Liver (tissue), 9 donors: ENCODE measurements around the gene LMBRD1. TPM values are rescaled to one million over a fixed set of nuclear protein-coding genes. Genes with fewer than 3 reads are reported as not detected.

ENCODE experiments used
- DNase-seq: peaks from one replicate; pipeline ENCODE4 v3.0.0-alpha.2; 2017; ENCODE audit warnings: low spot score
- H3K27ac ChIP-seq, 2 donors: one replicate each; pipeline ENCODE4 v1.7.0; 2013; ENCODE audit warnings: inconsistent platforms in 2 of 2, low read length in 2 of 2, control low read depth in 1 of 2, low read depth in 1 of 2, mild to moderate bottlenecking in 1 of 2
- H3K27me3 ChIP-seq, 4 donors: one replicate each; pipeline versions ENCODE4 v1.6.1 to v1.7.0; 2013; ENCODE audit warnings: low read length in 3 of 4, inconsistent platforms in 1 of 4, mild to moderate bottlenecking in 1 of 4, moderate library complexity in 1 of 4; ENCODE audit not compliant: control insufficient read depth in 4 of 4, insufficient read depth in 4 of 4
- H3K36me3 ChIP-seq, 4 donors: one replicate each; pipeline versions ENCODE4 v1.6.1 to v1.7.0; 2013; ENCODE audit warnings: low read length in 3 of 4, mild to moderate bottlenecking in 3 of 4, low read depth in 1 of 4, moderate library complexity in 1 of 4; ENCODE audit not compliant: control insufficient read depth in 4 of 4, insufficient read depth in 3 of 4
- H3K4me1 ChIP-seq, 4 donors: one replicate each; pipeline versions ENCODE4 v1.6.1 to v1.7.0; 2013; ENCODE audit warnings: low read length in 3 of 4, mild to moderate bottlenecking in 3 of 4, moderate library complexity in 1 of 4; ENCODE audit not compliant: control insufficient read depth in 4 of 4, insufficient read depth in 4 of 4
- H3K4me3 ChIP-seq, 3 donors: one replicate each; pipeline versions ENCODE4 v1.6.1 to v1.7.0; 2013; ENCODE audit warnings: low read length in 3 of 3, control low read depth in 1 of 3, low read depth in 1 of 3, mild to moderate bottlenecking in 1 of 3
- H3K9ac ChIP-seq, 2 donors: one replicate each; pipeline ENCODE4 v1.7.0; 2013; ENCODE audit warnings: low read length in 2 of 2, mild to moderate bottlenecking in 2 of 2, moderate library complexity in 2 of 2, control low read depth in 1 of 2, low read depth in 1 of 2
- H3K9me3 ChIP-seq, 4 donors: one replicate each; pipeline versions ENCODE4 v1.6.1 to v1.7.0; 2013; ENCODE audit warnings: low read length in 3 of 4; ENCODE audit not compliant: control insufficient read depth in 4 of 4
- EGR1 ChIP-seq, 2 donors: IDR thresholded peaks; 2 replicates each; pipeline ENCODE4 v1.6.1; 2016 to 2018; ENCODE audit warnings: antibody characterized with exemption in 2 of 2, low read depth in 2 of 2
- FOXA1 ChIP-seq: IDR thresholded peaks from 2 replicates; pipeline ENCODE4 v1.6.1; 2016; ENCODE audit warnings: antibody characterized with exemption
- FOXA2 ChIP-seq: IDR thresholded peaks from 2 replicates; pipeline ENCODE4 v1.6.1; 2016; ENCODE audit warnings: antibody characterized with exemption
- GABPA ChIP-seq, 2 donors: IDR thresholded peaks in 1 of 2; conservative IDR thresholded peaks in 1 of 2; 2 replicates each; pipeline ENCODE4 v1.6.1; 2016; ENCODE audit warnings: antibody characterized with exemption in 2 of 2, mild to moderate bottlenecking in 1 of 2, moderate library complexity in 1 of 2
- HNF4A ChIP-seq, 2 donors: conservative IDR thresholded peaks; 2 replicates each; pipeline ENCODE4 v1.6.1; 2016; ENCODE audit warnings: antibody characterized with exemption in 2 of 2, mild to moderate bottlenecking in 2 of 2
- HNF4G ChIP-seq: IDR thresholded peaks from 2 replicates; pipeline ENCODE4 v1.6.1; 2016; ENCODE audit warnings: antibody characterized with exemption
- JUND ChIP-seq, 2 donors: IDR thresholded peaks; 2 replicates each; pipeline ENCODE4 v1.6.1; 2016; ENCODE audit warnings: antibody characterized with exemption in 2 of 2
- NR2F2 ChIP-seq: IDR thresholded peaks from 2 replicates; pipeline ENCODE4 v1.6.1; 2016; ENCODE audit warnings: antibody characterized with exemption
- RAD21 ChIP-seq, 2 donors: IDR thresholded peaks; 2 replicates each; pipeline ENCODE4 v1.6.1; 2016; ENCODE audit warnings: antibody characterized with exemption in 2 of 2, mild to moderate bottlenecking in 2 of 2
- RXRA ChIP-seq, 2 donors: IDR thresholded peaks; 2 replicates each; pipeline ENCODE4 v1.6.1; 2017 to 2018; ENCODE audit warnings: antibody characterized with exemption in 2 of 2, mild to moderate bottlenecking in 1 of 2
- SP1 ChIP-seq: IDR thresholded peaks from 2 replicates; pipeline ENCODE4 v1.6.1; 2018; ENCODE audit warnings: antibody characterized with exemption, mild to moderate bottlenecking
- TAF1 ChIP-seq: conservative IDR thresholded peaks from 2 replicates; pipeline ENCODE4 v1.6.1; 2016; ENCODE audit warnings: antibody characterized with exemption, mild to moderate bottlenecking
- YY1 ChIP-seq: IDR thresholded peaks from 2 replicates; pipeline ENCODE4 v1.6.1; 2016; ENCODE audit warnings: antibody characterized with exemption, mild to moderate bottlenecking
- WGBS: extraction: QIAGEN DNeasy Blood & Tissue Kit; methylation state at CpG from one replicate; pipeline ENCODE4 v1.1.7; 2013; 5-methylcytosine and 5-hydroxymethylcytosine counted together
- polyA plus RNA-seq, 2 donors: library from polyadenylated mRNA; stranded (reverse) in 1 of 2; unstranded in 1 of 2; fragments of 200-250 nt in 1 of 2; fragments of >200 nt in 1 of 2; fragmentation: Nextera tagmentation in 1 of 2; extraction: Ambion mirVana in 1 of 2; gene quantifications; one replicate each; pipeline versions ENCODE4 v1.2.1 to v1.2.3, GENCODE V29; 2013 to 2015
- total RNA-seq, 2 donors: library from RNA; depleted of rRNA; stranded (reverse); fragments of >200 nt; gene quantifications; one replicate each; pipeline ENCODE4 v1.2.3, GENCODE V29; 2014
- TF ChIP-seq, protein P1 (sequence below): IDR thresholded peaks from 2 replicates; pipeline ENCODE4 v1.6.1; 2016; ENCODE audit warnings: antibody characterized with exemption
- TF ChIP-seq, protein P2 (sequence below): IDR thresholded peaks from 2 replicates; pipeline ENCODE4 v1.6.1; 2016; ENCODE audit warnings: antibody characterized with exemption, mild to moderate bottlenecking
- TF ChIP-seq, protein P3 (sequence below): fragments of 150-350 bp; IDR thresholded peaks from 2 replicates; pipeline ENCODE4 v1.5.1; 2017; ENCODE audit warnings: improper control_type of control experiment, low read depth, low read length; ENCODE audit not compliant: missing input control
- TF ChIP-seq, protein P4 (sequence below): IDR thresholded peaks from 2 replicates; pipeline ENCODE4 v1.6.1; 2016; ENCODE audit warnings: antibody characterized with exemption
- TF ChIP-seq, protein P5 (sequence below): IDR thresholded peaks from 2 replicates; pipeline ENCODE4 v1.6.1; 2016; ENCODE audit warnings: antibody characterized with exemption
- donor health status: healthy.
- donor health status: healthy.
- donor health status: healthy.
- donor health status: healthy.
- donor health status: healthy.

LMBRD1 gene
- total RNA-seq (10 to 100 TPM; 39.3 to 47.2 TPM), polyA plus RNA-seq (10 to 100 TPM; 33.2 to 54.5 TPM)

DNA sequence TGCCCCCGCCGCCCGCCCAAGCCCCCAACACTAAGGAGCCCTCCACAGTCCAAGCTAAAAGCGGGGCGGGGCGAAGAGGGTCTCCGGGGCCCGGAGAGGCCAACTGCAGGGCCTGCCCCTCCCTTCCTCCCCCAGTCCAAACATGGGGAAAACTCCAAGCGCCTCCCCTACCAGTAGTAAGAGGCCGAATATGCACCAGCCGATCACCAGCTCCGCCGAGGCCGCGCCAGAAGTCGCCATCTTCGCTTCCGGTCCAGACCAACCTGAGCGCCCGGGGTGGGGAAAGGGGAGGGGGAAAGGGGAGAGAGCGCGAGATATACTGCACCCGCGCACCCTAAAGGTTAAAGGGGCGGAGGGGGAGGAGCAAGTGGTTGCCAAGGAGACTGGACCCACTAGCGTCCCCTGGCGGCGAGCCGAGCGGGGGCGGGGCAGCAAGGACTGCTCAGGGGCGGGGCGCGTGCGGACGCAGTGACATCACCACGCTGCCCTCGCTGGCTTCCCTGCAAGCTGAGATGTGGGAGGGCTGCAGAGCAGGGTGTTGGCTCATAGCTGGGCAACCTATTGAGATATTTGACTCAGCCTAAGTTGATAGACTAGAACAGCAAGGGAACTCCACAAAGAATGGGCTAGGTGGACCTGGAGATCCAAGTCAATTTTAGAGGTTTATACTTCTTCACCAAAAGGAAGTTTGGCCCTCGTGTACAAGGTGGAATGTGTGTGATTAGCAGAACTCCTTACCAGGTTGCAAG lies at the start of gene LMBRD1:
Gene LMBRD1 (minus strand): TSS at position 369 of the 749 bp plus-strand sequence. CDS start 129 bp downstream, at position 240.
- Histone ChIP-seq H3K27ac (peak within 1 kb of the TSS; percentile 98), H3K27me3 (no peaks in the 10 kb centered on the region), H3K4me1 (peaks cover 7 to 20% (median 16%) of the 10 kb centered on the region in 4 donors), H3K9me3 (no peaks in the 10 kb centered on the region), H3K36me3 (no peaks in the 10 kb centered on the region), H3K4me3 (peak within 1 kb of the TSS; percentile 85 to 90 (median 86)), H3K9ac (peak within 1 kb of the TSS; percentile 95 to 97)
- WGBS, result 2% methylated on average over 39 of the region's 39 CpGs
- DNase-seq, result peak; percentile 100
- TF ChIP-seq HNF4G (peak; percentile 27), NR2F2 (peak; percentile 91), FOXA2 (peak; percentile 11), YY1 (peak; percentile 96), SP1 (peak; percentile 64), EGR1 (IDR thresholded peaks at IDR 0.05; ENCODE audit: low read depth in 2 of 2) (peak; percentile 71 to 87), HNF4A (conservative IDR thresholded peaks at IDR 0.05) (peak; percentile 50 to 67), GABPA (IDR thresholded peaks at IDR 0.05 in 1 of 2, conservative IDR thresholded peaks at IDR 0.05 in 1 of 2) (peak in 1 of 2 donors; percentile 54), JUND (IDR thresholded peaks at IDR 0.05) (peak; percentile 69 to 89), RAD21 (IDR thresholded peaks at IDR 0.05) (peak in 1 of 2 donors; percentile 40), RXRA (IDR thresholded peaks at IDR 0.05) (peak; percentile 31 to 38), TAF1 (peak; percentile 91), FOXA1 (peak; percentile 6)
- TF ChIP-seq, protein P1, sequence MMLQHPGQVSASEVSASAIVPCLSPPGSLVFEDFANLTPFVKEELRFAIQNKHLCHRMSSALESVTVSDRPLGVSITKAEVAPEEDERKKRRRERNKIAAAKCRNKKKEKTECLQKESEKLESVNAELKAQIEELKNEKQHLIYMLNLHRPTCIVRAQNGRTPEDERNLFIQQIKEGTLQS, result no peak
- TF ChIP-seq, protein P2, sequence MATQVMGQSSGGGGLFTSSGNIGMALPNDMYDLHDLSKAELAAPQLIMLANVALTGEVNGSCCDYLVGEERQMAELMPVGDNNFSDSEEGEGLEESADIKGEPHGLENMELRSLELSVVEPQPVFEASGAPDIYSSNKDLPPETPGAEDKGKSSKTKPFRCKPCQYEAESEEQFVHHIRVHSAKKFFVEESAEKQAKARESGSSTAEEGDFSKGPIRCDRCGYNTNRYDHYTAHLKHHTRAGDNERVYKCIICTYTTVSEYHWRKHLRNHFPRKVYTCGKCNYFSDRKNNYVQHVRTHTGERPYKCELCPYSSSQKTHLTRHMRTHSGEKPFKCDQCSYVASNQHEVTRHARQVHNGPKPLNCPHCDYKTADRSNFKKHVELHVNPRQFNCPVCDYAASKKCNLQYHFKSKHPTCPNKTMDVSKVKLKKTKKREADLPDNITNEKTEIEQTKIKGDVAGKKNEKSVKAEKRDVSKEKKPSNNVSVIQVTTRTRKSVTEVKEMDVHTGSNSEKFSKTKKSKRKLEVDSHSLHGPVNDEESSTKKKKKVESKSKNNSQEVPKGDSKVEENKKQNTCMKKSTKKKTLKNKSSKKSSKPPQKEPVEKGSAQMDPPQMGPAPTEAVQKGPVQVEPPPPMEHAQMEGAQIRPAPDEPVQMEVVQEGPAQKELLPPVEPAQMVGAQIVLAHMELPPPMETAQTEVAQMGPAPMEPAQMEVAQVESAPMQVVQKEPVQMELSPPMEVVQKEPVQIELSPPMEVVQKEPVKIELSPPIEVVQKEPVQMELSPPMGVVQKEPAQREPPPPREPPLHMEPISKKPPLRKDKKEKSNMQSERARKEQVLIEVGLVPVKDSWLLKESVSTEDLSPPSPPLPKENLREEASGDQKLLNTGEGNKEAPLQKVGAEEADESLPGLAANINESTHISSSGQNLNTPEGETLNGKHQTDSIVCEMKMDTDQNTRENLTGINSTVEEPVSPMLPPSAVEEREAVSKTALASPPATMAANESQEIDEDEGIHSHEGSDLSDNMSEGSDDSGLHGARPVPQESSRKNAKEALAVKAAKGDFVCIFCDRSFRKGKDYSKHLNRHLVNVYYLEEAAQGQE, result peak; percentile 85
- TF ChIP-seq, protein P3, sequence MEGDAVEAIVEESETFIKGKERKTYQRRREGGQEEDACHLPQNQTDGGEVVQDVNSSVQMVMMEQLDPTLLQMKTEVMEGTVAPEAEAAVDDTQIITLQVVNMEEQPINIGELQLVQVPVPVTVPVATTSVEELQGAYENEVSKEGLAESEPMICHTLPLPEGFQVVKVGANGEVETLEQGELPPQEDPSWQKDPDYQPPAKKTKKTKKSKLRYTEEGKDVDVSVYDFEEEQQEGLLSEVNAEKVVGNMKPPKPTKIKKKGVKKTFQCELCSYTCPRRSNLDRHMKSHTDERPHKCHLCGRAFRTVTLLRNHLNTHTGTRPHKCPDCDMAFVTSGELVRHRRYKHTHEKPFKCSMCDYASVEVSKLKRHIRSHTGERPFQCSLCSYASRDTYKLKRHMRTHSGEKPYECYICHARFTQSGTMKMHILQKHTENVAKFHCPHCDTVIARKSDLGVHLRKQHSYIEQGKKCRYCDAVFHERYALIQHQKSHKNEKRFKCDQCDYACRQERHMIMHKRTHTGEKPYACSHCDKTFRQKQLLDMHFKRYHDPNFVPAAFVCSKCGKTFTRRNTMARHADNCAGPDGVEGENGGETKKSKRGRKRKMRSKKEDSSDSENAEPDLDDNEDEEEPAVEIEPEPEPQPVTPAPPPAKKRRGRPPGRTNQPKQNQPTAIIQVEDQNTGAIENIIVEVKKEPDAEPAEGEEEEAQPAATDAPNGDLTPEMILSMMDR, result peak; percentile 74
- TF ChIP-seq, protein P4, sequence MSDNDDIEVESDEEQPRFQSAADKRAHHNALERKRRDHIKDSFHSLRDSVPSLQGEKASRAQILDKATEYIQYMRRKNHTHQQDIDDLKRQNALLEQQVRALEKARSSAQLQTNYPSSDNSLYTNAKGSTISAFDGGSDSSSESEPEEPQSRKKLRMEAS, result no peak
- TF ChIP-seq, protein P5, sequence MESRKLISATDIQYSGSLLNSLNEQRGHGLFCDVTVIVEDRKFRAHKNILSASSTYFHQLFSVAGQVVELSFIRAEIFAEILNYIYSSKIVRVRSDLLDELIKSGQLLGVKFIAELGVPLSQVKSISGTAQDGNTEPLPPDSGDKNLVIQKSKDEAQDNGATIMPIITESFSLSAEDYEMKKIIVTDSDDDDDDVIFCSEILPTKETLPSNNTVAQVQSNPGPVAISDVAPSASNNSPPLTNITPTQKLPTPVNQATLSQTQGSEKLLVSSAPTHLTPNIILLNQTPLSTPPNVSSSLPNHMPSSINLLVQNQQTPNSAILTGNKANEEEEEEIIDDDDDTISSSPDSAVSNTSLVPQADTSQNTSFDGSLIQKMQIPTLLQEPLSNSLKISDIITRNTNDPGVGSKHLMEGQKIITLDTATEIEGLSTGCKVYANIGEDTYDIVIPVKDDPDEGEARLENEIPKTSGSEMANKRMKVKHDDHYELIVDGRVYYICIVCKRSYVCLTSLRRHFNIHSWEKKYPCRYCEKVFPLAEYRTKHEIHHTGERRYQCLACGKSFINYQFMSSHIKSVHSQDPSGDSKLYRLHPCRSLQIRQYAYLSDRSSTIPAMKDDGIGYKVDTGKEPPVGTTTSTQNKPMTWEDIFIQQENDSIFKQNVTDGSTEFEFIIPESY, result peak; percentile 75
